HepG2 (cell line): ENCODE results near the gene GCLM. TPM values are rescaled to one million over a fixed set of nuclear protein-coding genes. Genes with fewer than 3 reads are reported as not detected.
A peak's percentile ranks its signal among the peaks of the same experiment; 100 is the strongest.

Experiments used
- ARID5B ChIP-seq: IDR thresholded peaks from 2 replicates; pipeline ENCODE4 v1.4.0; 2020; ENCODE audit warnings: mild to moderate bottlenecking, missing genetic modification reagents
- GATAD1 ChIP-seq: IDR thresholded peaks from 2 replicates; pipeline ENCODE4 v1.6.1; 2016; ENCODE audit warnings: missing genetic modification reagents, missing compliant biosample characterization
- HINFP ChIP-seq: sonication (generic); formaldehyde crosslinking; IDR thresholded peaks from 2 replicates; pipeline ENCODE4 v1.4.0; 2020; ENCODE audit warnings: low read depth, mild to moderate bottlenecking, missing genetic modification reagents
- IRX3 ChIP-seq: sonication (generic); formaldehyde crosslinking; IDR thresholded peaks from 2 replicates; pipeline ENCODE4 v1.8.1; 2023; ENCODE audit warnings: mild to moderate bottlenecking, low read depth, missing genetic modification reagents, borderline replicate concordance
- KDM6A ChIP-seq: IDR thresholded peaks from 2 replicates; pipeline ENCODE4 v1.6.1; 2016; ENCODE audit warnings: low read depth
- KIAA2018 ChIP-seq: sonication (generic); formaldehyde crosslinking; IDR thresholded peaks from 2 replicates; pipeline ENCODE4 v1.5.0; 2020; ENCODE audit warnings: mild to moderate bottlenecking, missing genetic modification reagents, borderline replicate concordance
- RAD51 ChIP-seq: fragments of 450-650 bp; IDR thresholded peaks from 2 replicates; pipeline ENCODE4 v1.6.1; 2016; ENCODE audit warnings: borderline replicate concordance
- SRY ChIP-seq: sonication (generic); formaldehyde crosslinking; IDR thresholded peaks from 2 replicates; pipeline ENCODE4 v1.8.0; 2022; ENCODE audit warnings: mild to moderate bottlenecking, missing genetic modification reagents
- TFDP2 ChIP-seq: sonication (generic); formaldehyde crosslinking; IDR thresholded peaks from 2 replicates; pipeline ENCODE4 v1.4.0; 2020; ENCODE audit warnings: missing genetic modification reagents
- TOPORS ChIP-seq: sonication (generic); formaldehyde crosslinking; IDR thresholded peaks from 2 replicates; pipeline ENCODE4 v1.8.0; 2023; ENCODE audit warnings: mild to moderate bottlenecking, missing genetic modification reagents
- ZFP1 ChIP-seq: IDR thresholded peaks from 2 replicates; pipeline ENCODE4 v1.6.1; 2016
- ZNF205 ChIP-seq: IDR thresholded peaks from 2 replicates; pipeline ENCODE4 v1.6.1; 2018; ENCODE audit warnings: missing biosample characterization, missing genetic modification reagents
- ZNF292 ChIP-seq: sonication (generic); formaldehyde crosslinking; IDR thresholded peaks from 2 replicates; pipeline ENCODE4 v1.8.1; 2022; ENCODE audit warnings: mild to moderate bottlenecking, low read depth, missing genetic modification reagents, borderline replicate concordance
- ZNF615 ChIP-seq: sonication (generic); formaldehyde crosslinking; IDR thresholded peaks from 2 replicates; pipeline ENCODE4 v1.5.0; 2020; ENCODE audit warnings: mild to moderate bottlenecking, missing genetic modification reagents, borderline replicate concordance
- ZSCAN12 ChIP-seq: sonication (generic); formaldehyde crosslinking; IDR thresholded peaks from 2 replicates; pipeline ENCODE4 v1.9.0; 2021; ENCODE audit warnings: mild to moderate bottlenecking, missing genetic modification reagents
- polyA plus RNA-seq, 8 experiments: library from polyadenylated mRNA; depleted of rRNA in 3 of 8; stranded (reverse) in 7 of 8; unstranded in 1 of 8; fragments of >200 nt; fragmentation: Illumina TruSeq in 4 of 8; extraction: Trizol in 4 of 8; gene quantifications; 2 replicates each; pipeline versions ENCODE4 v1.2.1 to v1.2.3, GENCODE V29; 2011 to 2016; ENCODE audit warnings: low read depth in 4 of 8, missing spikeins in 1 of 8, mixed read lengths in 1 of 8; ENCODE audit not compliant: insufficient read depth in 1 of 8
- total RNA-seq, 5 experiments: library from RNA; depleted of rRNA; stranded (reverse); fragments of >200 nt; fragmentation: Illumina TruSeq; extraction: Trizol; gene quantifications; 2 replicates each; pipeline ENCODE4 v1.2.3, GENCODE V29; 2016; ENCODE audit warnings: low read depth in 1 of 5

Gene GCLM
- total and polyA plus RNA-seq, 2 of the 13 experiments (the other 11 are each of a cell fraction or from before 2014, with no cell fraction given) = 8.7 to 29.9 TPM

GRCh38 chr1:93847811-93848288, 61.4 kb downstream of the GCLM start (continued):
- TF ChIP-seq TOPORS (CRISPR knock-in tag) (no peak), SRY (CRISPR knock-in tag) (no peak), KDM6A (no peak), ZSCAN12 (CRISPR knock-in tag) (no peak), KIAA2018 (CRISPR knock-in tag) (no peak), GATAD1 (no peak), IRX3 (CRISPR knock-in tag) (no peak), ZNF292 (CRISPR knock-in tag) (no peak), HINFP (CRISPR knock-in tag) (no peak), RAD51 (no peak), ZFP1 (CRISPR knock-in tag) (no peak), ARID5B (peak; percentile 9; the same call in 1 of the 2 replicates), ZNF615 (0 out of 2 replicates have a peak, but pooled peaks have one; percentile 11), ZNF205 (CRISPR knock-in tag) (no peak), TFDP2 (CRISPR knock-in tag) (no peak)
